ENCODE data around the gene RBM45. TPM values are rescaled to one million over a fixed set of nuclear protein-coding genes. Genes with fewer than 3 reads are reported as not detected.

Gene RBM45
- total RNA-seq, 1 experiment from 2014 or later = 18.2 TPM

DNA sequence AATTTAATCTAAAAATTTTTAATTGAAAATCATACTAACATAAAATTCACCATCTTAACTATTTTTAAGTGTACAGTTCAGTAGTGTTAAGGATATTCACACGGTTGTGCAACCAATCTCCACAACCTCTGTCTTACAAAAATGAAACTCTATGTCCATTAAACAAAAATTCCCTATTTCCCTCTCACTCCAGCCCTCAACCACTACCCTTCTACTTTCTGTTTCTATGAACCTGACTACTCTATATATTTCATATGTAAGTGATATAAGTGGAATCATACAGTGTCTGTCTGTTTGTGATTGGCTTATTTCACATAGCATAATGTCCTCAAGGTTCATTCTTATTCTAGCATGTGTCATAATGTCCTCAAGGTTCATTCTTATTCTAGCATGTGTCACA lies 47.7 kb downstream of the RBM45 start:
- no peak for DNase-seq (ENCODE audit: low spot score)

DNA sequence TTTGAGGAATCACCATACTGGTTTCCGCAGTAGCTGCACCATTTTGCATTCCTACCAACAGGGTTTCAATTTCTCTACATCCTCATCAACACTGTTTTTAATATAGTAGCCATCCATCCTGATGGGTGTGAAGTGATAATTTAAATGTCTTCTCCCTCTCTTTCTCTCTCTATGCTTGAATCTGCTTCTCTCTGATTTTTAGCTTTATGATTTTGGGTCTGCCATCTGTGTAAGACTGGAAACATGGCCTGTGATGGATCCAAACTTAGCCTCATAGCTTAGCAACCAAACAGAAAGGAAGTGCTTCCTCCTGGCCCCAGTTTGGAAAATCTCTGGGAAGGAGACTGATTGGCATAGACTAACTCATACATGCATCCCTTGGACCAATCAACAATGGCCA lies 48.4 kb downstream of the RBM45 start:
- no peak for DNase-seq (ENCODE audit: low spot score)

DNA sequence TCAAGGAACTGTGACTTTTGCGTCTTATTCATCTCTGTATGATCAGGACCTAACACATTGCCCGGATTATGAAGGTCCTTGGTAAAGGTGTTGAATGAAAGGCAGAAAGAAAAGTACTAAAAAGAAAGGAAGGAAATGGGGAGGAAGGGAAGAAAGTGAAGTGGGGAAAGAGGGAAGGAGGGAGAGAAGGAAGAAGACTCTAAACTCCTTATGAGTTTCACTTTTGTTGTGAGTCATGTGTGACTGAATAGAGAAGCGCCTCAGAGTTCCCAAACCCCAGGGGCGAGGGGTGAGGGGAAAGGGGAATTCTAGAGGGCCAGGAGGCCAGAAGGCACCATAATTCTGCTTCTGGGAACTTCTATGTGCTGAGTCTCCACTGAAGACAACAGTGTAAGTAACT lies 51.2 kb downstream of the RBM45 start:
- peak; percentile 22 for DNase-seq (ENCODE audit: low spot score)

DNA sequence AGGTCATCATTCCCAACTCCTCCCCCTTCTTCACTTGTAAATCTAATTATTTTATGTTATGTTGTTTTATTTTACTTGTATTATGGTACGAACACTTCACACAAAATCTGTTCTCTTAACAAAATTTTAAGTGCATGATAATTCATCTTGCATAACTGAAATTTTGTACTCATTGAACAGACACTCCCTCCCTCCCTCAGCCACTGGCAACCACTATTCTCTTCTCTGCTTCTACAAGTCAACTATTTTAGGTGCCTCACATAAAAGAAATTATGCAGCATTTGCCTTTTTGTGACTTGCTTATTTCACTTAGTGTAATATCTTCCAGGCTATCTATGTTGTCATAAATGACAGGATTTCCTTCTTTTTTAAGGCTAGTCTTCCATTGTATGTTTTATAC lies 51.7 kb downstream of the RBM45 start:
- DNase-seq (ENCODE audit: low spot score) = no peak

DNA sequence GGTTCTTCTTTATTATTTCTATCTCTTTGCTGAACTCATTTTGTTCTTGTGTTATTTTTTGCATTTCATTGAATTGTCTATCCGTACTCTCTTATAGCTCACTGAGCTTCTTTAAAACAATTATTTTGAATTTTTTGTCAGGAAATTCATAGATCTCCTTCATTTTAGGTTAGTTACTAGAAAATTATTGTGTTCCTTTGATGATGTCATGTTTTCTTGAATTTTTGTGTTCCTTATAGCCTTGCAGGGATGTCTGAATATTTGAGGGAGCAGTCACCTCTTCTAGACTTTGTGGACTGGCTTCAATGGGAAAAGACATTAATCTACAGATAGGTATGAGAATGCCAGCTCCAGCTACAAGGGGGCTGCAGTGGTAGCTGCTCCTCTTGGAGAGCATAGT lies 61.4 kb downstream of the RBM45 start:
- DNase-seq (ENCODE audit: low spot score) = no peak

DNA sequence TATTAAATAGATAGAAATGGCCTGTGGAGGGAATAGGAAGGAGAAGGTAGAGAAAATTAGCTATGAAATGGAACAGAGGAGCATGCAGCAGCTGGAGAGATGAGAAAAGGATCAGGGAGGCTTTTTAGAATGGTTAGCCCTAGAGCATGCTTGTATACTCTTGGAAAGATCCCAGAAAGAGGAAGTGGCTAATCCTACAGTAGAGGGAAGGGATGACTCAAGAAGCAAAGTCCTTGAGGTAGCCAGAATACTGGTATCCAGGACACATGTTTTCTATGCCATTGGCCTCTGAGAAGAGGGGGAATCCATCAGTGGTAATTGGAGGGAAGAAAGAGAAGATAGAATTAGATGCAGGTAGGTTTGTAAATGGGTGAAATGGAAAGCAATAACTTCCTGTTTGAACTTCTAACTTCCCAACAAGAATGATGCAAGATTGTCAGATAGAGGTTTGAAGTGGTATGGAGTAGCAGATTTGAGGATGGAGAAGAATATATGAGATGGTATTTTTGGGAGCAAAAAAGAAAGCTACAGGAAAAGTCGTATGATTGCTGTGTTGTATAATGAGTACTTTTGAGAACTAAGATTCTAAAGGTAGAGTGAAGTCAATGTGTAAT lies 64.9 kb downstream of the RBM45 start:
- DNase-seq (ENCODE audit: low spot score) = no peak

Other genes with a start within 250 kb of the RBM45 start
- 0.03 and 0.91 TPM in 2 replicates for gene PDE11A, start 39.7 kb upstream of the RBM45 start, total RNA-seq (2014; rRNA removed; shearing (Covaris generic))
- gene OSBPL6, start 82.1 kb downstream of the RBM45 start, total RNA-seq (2014; rRNA removed; shearing (Covaris generic)) = 2.8 and 3.1 TPM in 2 replicates

Measured in A172 (cell line).